Measurements from ENCODE around the gene ERVFRD-1.

- no peak for TF ChIP-seq CTCF (IDR thresholded peaks at IDR 0.05)
- TF ChIP-seq POLR2A (IDR thresholded peaks at IDR 0.05; ENCODE audit: low read depth): no peak
- no peak for TF ChIP-seq POLR2AphosphoS5 (IDR thresholded peaks at IDR 0.05)
Measured at GRCh38 chr6:11126876-11127275, 15.4 kb upstream of the ERVFRD-1 start.

All from esophagus muscularis mucosa (tissue), 3 donors.